Panc1 (cell line): ENCODE measurements around the gene GIMAP6. TPM values are rescaled to one million over a fixed set of nuclear protein-coding genes. Genes with fewer than 3 reads are reported as not detected.
"Not testable (repeated sequence)": the region's sequence is repeated elsewhere in the genome, so short reads cannot be mapped to it uniquely, and the experiment has no call there.

ENCODE experiments used
- ATAC-seq: fragments of 200-7000 bp; cut with Tn5 transposase; 2 replicates; pipeline ENCODE4 v1.9.1; 2020; ENCODE audit warnings: mild to moderate bottlenecking, moderate library complexity
- BruUV-seq: library from RNA; stranded (reverse); fragments of 400-500 nt; replicated peaks from 2 replicates; lab custom pipeline; 2021; lab: Mats Ljungman, UMichigan
- CTCF ChIA-PET: fragments of 300-600 bp; sonication (Branson Sonifier 250); formaldehyde crosslinking; loops from one replicate; lab custom pipeline; 2022; ENCODE audit warnings: antibody characterized with exemption; lab: Charles Lee
- POLR2A ChIA-PET: fragments of 300-600 bp; sonication (Branson Sonifier 250); formaldehyde crosslinking; loops from one replicate; lab custom pipeline; 2022; ENCODE audit warnings: antibody characterized with exemption; lab: Charles Lee
- DNase-seq: peaks from one replicate; pipeline ENCODE4 v3.0.0-alpha.2; 2010; ENCODE audit warnings: low read depth, low spot score
- H3K27ac ChIP-seq: 2 replicates; pipeline ENCODE4 v1.5.1; 2011; ENCODE audit warnings: mild to moderate bottlenecking, low read length, inconsistent platforms
- H3K27me3 ChIP-seq: fragments of 200-500 bp; sonication (Bioruptor generic); 2 replicates; pipeline ENCODE4 v1.6.0; 2014; ENCODE audit warnings: low read length, inconsistent platforms; ENCODE audit not compliant: control insufficient read depth, insufficient read depth
- H3K36me3 ChIP-seq: fragments of 200-500 bp; sonication (Bioruptor generic); 2 replicates; pipeline ENCODE4 v1.5.1; 2014; ENCODE audit warnings: inconsistent platforms, mild to moderate bottlenecking, low read length, moderate library complexity; ENCODE audit not compliant: control insufficient read depth, insufficient read depth
- H3K4me1 ChIP-seq: 2 replicates; pipeline ENCODE4 v1.5.1; 2011; ENCODE audit warnings: inconsistent platforms, mild to moderate bottlenecking, low read length, moderate library complexity; ENCODE audit not compliant: control insufficient read depth, insufficient read depth
- H3K4me3 ChIP-seq, 2 experiments: 2 replicates each; pipeline ENCODE4 v1.5.1; 2011 to 2012; ENCODE audit warnings: low read depth in 2 of 2, low read length in 2 of 2, mild to moderate bottlenecking in 2 of 2, inconsistent platforms in 1 of 2, moderate library complexity in 1 of 2
- H3K9me3 ChIP-seq: fragments of 200-500 bp; sonication (Bioruptor generic); 2 replicates; pipeline ENCODE4 v1.5.1; 2014; ENCODE audit warnings: low read depth, mild to moderate bottlenecking, inconsistent platforms, low read length, moderate library complexity; ENCODE audit not compliant: control insufficient read depth, insufficient read depth
- POLR2AphosphoS5 ChIP-seq: IDR thresholded peaks from 2 replicates; pipeline ENCODE4 v1.6.1; 2012; ENCODE audit warnings: mild to moderate bottlenecking, low read depth, low read length, moderate library complexity
- SIN3A ChIP-seq: IDR thresholded peaks from 2 replicates; pipeline ENCODE4 v1.6.1; 2012; ENCODE audit warnings: low read depth, mild to moderate bottlenecking, low read length, moderate library complexity, borderline replicate concordance; ENCODE audit not compliant: insufficient read depth
- TCF7L2 ChIP-seq: IDR thresholded peaks from 2 replicates; pipeline ENCODE4 v1.6.1; 2011; ENCODE audit warnings: mild to moderate bottlenecking, low read depth, low read length, inconsistent platforms
- in situ Hi-C: cut with HindIII; loops from 2 replicates; pipeline ENCODE4 v1.10.0; 2016; ENCODE audit warnings: low sequenced_read_pairs, low pct_unique_long_range_greater_than_20kb
- intact Hi-C: fragments of 100-400 bp; cut with micrococcal nuclease; formaldehyde crosslinking; loops from one replicate; pipeline ENCODE4 v1.10.0; 2022; ENCODE audit not compliant: unreplicated experiment
- total RNA-seq: library from RNA; stranded (reverse); gene quantifications from one replicate; pipeline ENCODE4 v1.2.1, GENCODE V29; 2021; ENCODE audit not compliant: unreplicated experiment
- TF ChIP-seq, protein P1 (sequence below): fragments of 450-650 bp; IDR thresholded peaks from 2 replicates; pipeline ENCODE4 v1.5.1; 2017; ENCODE audit warnings: mild to moderate bottlenecking
- TF ChIP-seq, protein P2 (sequence below), 2 experiments: IDR thresholded peaks; 2 replicates each; pipeline ENCODE4 v1.6.1; 2011 to 2012; ENCODE audit warnings: low read depth in 2 of 2, control low read depth in 1 of 2, low read length in 1 of 2, mild to moderate bottlenecking in 1 of 2, moderate library complexity in 1 of 2; ENCODE audit not compliant: insufficient read depth in 1 of 2

The GIMAP6 gene
- total RNA-seq, 1 experiment from 2014 or later = 0.23 TPM

DNA sequence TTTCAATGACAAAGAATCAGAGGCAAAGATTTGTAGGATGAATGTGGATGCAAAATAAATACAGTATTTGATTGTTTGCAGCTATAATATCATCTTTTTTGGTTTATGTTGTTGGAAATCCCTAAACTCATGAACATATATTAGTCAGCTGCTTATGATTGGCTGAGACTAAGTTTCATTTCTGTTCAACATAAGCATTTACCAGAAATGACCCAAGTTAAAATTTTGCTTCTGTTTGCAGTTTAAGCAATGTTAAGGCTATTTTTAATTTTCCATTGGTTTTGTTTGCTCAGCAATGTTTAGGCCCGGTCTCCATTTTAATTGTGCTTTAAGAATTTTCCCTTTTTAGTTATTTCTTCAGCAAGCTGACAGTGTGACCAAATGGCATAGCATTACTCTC lies 22.0 kb downstream of the GIMAP6 start:
- no peak overlapping the region for H3K4me3 ChIP-seq
- no peaks in the 10 kb centered on the region for H3K36me3 ChIP-seq
- no peaks in the 10 kb centered on the region for H3K27me3 ChIP-seq
- intact Hi-C loops (no loop called here), in situ Hi-C loops (no loop called here)
- POLR2A ChIA-PET = no interaction called here
- TF ChIP-seq, protein P1, sequence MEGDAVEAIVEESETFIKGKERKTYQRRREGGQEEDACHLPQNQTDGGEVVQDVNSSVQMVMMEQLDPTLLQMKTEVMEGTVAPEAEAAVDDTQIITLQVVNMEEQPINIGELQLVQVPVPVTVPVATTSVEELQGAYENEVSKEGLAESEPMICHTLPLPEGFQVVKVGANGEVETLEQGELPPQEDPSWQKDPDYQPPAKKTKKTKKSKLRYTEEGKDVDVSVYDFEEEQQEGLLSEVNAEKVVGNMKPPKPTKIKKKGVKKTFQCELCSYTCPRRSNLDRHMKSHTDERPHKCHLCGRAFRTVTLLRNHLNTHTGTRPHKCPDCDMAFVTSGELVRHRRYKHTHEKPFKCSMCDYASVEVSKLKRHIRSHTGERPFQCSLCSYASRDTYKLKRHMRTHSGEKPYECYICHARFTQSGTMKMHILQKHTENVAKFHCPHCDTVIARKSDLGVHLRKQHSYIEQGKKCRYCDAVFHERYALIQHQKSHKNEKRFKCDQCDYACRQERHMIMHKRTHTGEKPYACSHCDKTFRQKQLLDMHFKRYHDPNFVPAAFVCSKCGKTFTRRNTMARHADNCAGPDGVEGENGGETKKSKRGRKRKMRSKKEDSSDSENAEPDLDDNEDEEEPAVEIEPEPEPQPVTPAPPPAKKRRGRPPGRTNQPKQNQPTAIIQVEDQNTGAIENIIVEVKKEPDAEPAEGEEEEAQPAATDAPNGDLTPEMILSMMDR = no peak
- TF ChIP-seq SIN3A (no peak), POLR2AphosphoS5 (no peak), TCF7L2 (no peak)
- TF ChIP-seq, protein P2, sequence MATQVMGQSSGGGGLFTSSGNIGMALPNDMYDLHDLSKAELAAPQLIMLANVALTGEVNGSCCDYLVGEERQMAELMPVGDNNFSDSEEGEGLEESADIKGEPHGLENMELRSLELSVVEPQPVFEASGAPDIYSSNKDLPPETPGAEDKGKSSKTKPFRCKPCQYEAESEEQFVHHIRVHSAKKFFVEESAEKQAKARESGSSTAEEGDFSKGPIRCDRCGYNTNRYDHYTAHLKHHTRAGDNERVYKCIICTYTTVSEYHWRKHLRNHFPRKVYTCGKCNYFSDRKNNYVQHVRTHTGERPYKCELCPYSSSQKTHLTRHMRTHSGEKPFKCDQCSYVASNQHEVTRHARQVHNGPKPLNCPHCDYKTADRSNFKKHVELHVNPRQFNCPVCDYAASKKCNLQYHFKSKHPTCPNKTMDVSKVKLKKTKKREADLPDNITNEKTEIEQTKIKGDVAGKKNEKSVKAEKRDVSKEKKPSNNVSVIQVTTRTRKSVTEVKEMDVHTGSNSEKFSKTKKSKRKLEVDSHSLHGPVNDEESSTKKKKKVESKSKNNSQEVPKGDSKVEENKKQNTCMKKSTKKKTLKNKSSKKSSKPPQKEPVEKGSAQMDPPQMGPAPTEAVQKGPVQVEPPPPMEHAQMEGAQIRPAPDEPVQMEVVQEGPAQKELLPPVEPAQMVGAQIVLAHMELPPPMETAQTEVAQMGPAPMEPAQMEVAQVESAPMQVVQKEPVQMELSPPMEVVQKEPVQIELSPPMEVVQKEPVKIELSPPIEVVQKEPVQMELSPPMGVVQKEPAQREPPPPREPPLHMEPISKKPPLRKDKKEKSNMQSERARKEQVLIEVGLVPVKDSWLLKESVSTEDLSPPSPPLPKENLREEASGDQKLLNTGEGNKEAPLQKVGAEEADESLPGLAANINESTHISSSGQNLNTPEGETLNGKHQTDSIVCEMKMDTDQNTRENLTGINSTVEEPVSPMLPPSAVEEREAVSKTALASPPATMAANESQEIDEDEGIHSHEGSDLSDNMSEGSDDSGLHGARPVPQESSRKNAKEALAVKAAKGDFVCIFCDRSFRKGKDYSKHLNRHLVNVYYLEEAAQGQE (IDR thresholded peaks at IDR 0.05; ENCODE audit: insufficient read depth in 1 of 2, low read depth in 2 of 2, low read length in 1 of 2) = no peak
- ATAC-seq (no peak), DNase-seq (no peak)
- no peaks in the 10 kb centered on the region for H3K4me1 ChIP-seq
- CTCF ChIA-PET = no interaction called here
- H3K9me3 ChIP-seq = no peaks in the 10 kb centered on the region
- H3K27ac ChIP-seq = no peak overlapping the region
- BruUV-seq = no TSS peak

DNA sequence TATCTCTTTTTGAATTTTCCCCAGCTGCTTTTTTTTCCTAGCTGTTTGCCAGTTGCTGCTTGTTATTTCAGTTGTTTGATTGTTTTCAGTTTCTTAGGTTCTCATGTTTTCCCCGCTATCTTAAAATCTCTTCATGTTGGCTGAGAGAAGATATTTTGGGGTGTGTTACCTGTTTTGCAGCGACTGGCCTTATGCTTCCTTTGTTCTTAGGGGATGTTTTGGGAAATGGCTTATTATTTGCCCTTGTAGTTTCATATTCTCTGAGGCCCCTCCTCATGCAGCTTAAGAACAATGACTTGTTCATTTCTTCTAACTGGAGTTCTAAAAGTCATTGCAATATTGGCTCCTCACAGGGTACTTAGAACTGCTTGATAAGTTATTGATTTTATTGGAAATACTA lies 28.6 kb downstream of the GIMAP6 start:
- POLR2A ChIA-PET, H3K4me3 ChIP-seq, H3K9me3 ChIP-seq, in situ Hi-C loops, H3K36me3 ChIP-seq, H3K4me1 ChIP-seq, H3K27me3 ChIP-seq, H3K27ac ChIP-seq, CTCF ChIA-PET, ATAC-seq, DNase-seq, intact Hi-C loops, BruUV-seq: not testable (repeated sequence)

DNA sequence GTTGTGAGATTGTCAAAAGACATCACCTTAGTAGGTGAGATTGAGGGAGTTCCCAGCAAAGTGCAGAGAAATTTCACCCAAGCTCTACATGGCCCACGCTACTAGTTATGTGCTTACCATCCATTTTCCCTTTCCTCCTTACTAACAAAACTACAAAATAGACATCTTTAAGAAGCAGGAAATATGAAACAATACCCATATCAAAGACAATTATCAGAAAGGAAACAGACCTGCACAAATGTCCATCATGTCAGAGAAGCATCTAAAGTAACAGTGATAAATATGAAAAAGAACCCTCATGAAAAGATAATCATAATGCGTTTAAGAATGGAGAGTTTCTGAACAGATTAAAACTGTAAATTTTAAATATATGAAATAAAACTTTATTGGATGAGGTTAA lies 36.8 kb downstream of the GIMAP6 start:
- H3K36me3 ChIP-seq = no peaks in the 10 kb centered on the region
- intact Hi-C loops = no loop called here
- H3K4me1 ChIP-seq = no peaks in the 10 kb centered on the region
- no peaks in the 10 kb centered on the region for H3K27me3 ChIP-seq
- H3K4me3 ChIP-seq = no peak overlapping the region
- ATAC-seq (no peak), DNase-seq (no peak)
- POLR2A ChIA-PET = no interaction called here
- in situ Hi-C loops = no loop called here
- H3K9me3 ChIP-seq = no peaks in the 10 kb centered on the region
- no TSS peak for BruUV-seq
- CTCF ChIA-PET = no interaction called here
- TF ChIP-seq, protein P2 (IDR thresholded peaks at IDR 0.05; ENCODE audit: insufficient read depth in 1 of 2, low read depth in 2 of 2, low read length in 1 of 2) = no peak
- no peak for TF ChIP-seq TCF7L2
- no peak overlapping the region for H3K27ac ChIP-seq
